Trophoblast cell (in vitro differentiated cells and primary cell): ENCODE results near the gene RHBG.

ENCODE experiments used
- DNase-seq, 2 donors: peaks; one replicate each; pipeline ENCODE4 v3.0.0-alpha.2; 2016
- H2AFZ ChIP-seq: 2 replicates; pipeline ENCODE4 v1.6.1; 2013; ENCODE audit warnings: low read length, moderate library complexity, mild to moderate bottlenecking; ENCODE audit not compliant: insufficient read depth, poor library complexity
- H2AK5ac ChIP-seq: 2 replicates; pipeline ENCODE4 v1.6.1; 2013; ENCODE audit warnings: mild to moderate bottlenecking, low read length
- H2BK120ac ChIP-seq: 2 replicates; pipeline ENCODE4 v1.6.1; 2013; ENCODE audit warnings: low read length, mild to moderate bottlenecking, moderate library complexity; ENCODE audit not compliant: insufficient read depth, poor library complexity
- H2BK12ac ChIP-seq: 2 replicates; pipeline ENCODE4 v1.6.1; 2013; ENCODE audit warnings: mild to moderate bottlenecking, low read length, moderate library complexity
- H2BK5ac ChIP-seq: 2 replicates; pipeline ENCODE4 v1.6.1; 2013; ENCODE audit warnings: low read length, low read depth, moderate library complexity, mild to moderate bottlenecking; ENCODE audit not compliant: poor library complexity
- H3K14ac ChIP-seq: 2 replicates; pipeline ENCODE4 v1.6.1; 2013; ENCODE audit warnings: mild to moderate bottlenecking, low read length
- H3K18ac ChIP-seq: 2 replicates; pipeline ENCODE4 v1.6.1; 2013; ENCODE audit warnings: mild to moderate bottlenecking, low read length
- H3K23ac ChIP-seq: 2 replicates; pipeline ENCODE4 v1.6.1; 2013; ENCODE audit warnings: low read length
- H3K27ac ChIP-seq: 2 replicates; pipeline ENCODE4 v1.5.1; 2013; ENCODE audit warnings: low read depth, mild to moderate bottlenecking, inconsistent platforms, low read length, moderate library complexity
- H3K27me3 ChIP-seq: 2 replicates; pipeline ENCODE4 v1.6.1; 2013; ENCODE audit warnings: inconsistent platforms, mild to moderate bottlenecking, low read length, moderate library complexity; ENCODE audit not compliant: insufficient read depth
- H3K36me3 ChIP-seq, 2 experiments: 1 replicate in 1 of 2; 2 replicates in 1 of 2; pipeline ENCODE4 v1.6.1; 2013; ENCODE audit warnings: low read length in 2 of 2, mild to moderate bottlenecking in 2 of 2, moderate library complexity in 1 of 2; ENCODE audit not compliant: insufficient read depth in 2 of 2, control insufficient read depth in 1 of 2
- H3K4ac ChIP-seq: 2 replicates; pipeline ENCODE4 v1.6.1; 2013; ENCODE audit warnings: low read depth, mild to moderate bottlenecking, low read length, moderate library complexity
- H3K4me1 ChIP-seq, 2 experiments: 1 replicate in 1 of 2; 2 replicates in 1 of 2; pipeline ENCODE4 v1.6.1; 2013; ENCODE audit warnings: low read length in 2 of 2, mild to moderate bottlenecking in 2 of 2, moderate library complexity in 1 of 2; ENCODE audit not compliant: insufficient read depth in 2 of 2, control insufficient read depth in 1 of 2
- H3K4me2 ChIP-seq: 2 replicates; pipeline ENCODE4 v1.6.1; 2013; ENCODE audit warnings: inconsistent platforms, mild to moderate bottlenecking, low read length, moderate library complexity
- H3K4me3 ChIP-seq: 2 replicates; pipeline ENCODE4 v1.5.1; 2013; ENCODE audit warnings: mild to moderate bottlenecking, low read depth, low read length, inconsistent platforms
- H3K79me1 ChIP-seq: one replicate; pipeline ENCODE4 v1.6.1; 2013; ENCODE audit warnings: low read length
- H3K79me2 ChIP-seq: 2 replicates; pipeline ENCODE4 v1.6.1; 2013; ENCODE audit warnings: low read length, mild to moderate bottlenecking; ENCODE audit not compliant: control insufficient read depth, insufficient read depth, poor library complexity
- H3K9ac ChIP-seq: 2 replicates; pipeline ENCODE4 v1.6.1; 2013; ENCODE audit warnings: mild to moderate bottlenecking, low read length
- H3K9me3 ChIP-seq: 2 replicates; pipeline ENCODE4 v1.6.1; 2013; ENCODE audit warnings: low read depth, mild to moderate bottlenecking, control low read depth, inconsistent platforms, low read length; ENCODE audit not compliant: insufficient read depth
- H4K12ac ChIP-seq: 2 replicates; pipeline ENCODE4 v1.6.1; 2013; ENCODE audit warnings: low read depth, mild to moderate bottlenecking, low read length, moderate library complexity
- H4K8ac ChIP-seq: 2 replicates; pipeline ENCODE4 v1.6.1; 2013; ENCODE audit warnings: low read depth, mild to moderate bottlenecking, low read length, moderate library complexity
- H4K91ac ChIP-seq: one replicate; pipeline ENCODE4 v1.6.1; 2013; ENCODE audit warnings: low read depth, mild to moderate bottlenecking, low read length, moderate library complexity
- WGBS: extraction: QIAGEN DNeasy Blood & Tissue Kit; methylation state at CpG from one replicate; pipeline ENCODE4 v1.1.7; 2013; ENCODE audit warnings: missing lambda C conversion rate; ENCODE audit not compliant: insufficient read length, insufficient coverage; ENCODE audit errors: extremely low coverage; 5-methylcytosine and 5-hydroxymethylcytosine counted together

Gene RHBG

DNA sequence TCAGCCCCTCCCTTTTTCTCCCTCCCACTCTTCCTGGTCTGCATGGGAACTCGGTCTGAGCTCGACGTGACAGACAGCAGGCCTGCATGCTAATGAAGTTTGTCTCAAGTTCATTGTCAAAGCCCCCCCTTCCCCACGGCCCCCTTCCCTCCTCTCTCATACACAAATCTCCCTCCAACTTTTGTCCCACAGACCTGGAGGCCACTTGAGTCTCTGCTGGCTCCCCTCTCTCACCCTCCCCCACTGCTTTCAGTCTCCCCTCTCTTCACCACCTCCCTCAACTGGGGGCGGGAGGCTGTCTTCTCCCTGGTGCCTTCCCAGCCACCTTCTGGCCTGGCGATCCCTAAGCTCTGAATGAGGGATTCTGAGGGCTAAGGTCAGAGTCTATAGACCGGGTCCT lies 61.3 kb downstream of the RHBG start:
- Histone ChIP-seq H2AK5ac (no peak overlapping the region), H3K4me2 (no peak overlapping the region), H3K27me3 (peaks cover 46% of the 10 kb centered on the region), H2BK120ac (no peak overlapping the region), H3K27ac (no peak overlapping the region), H3K9me3 (peaks cover 6% of the 10 kb centered on the region), H4K91ac (no peak overlapping the region), H3K4me3 (no peak overlapping the region), H3K9ac (no peak overlapping the region), H3K4me1 (peaks cover 6 to 11% of the 10 kb centered on the region in 2 experiments), H3K36me3 (no peaks in the 10 kb centered on the region), H3K79me2 (no peaks in the 10 kb centered on the region), H2BK5ac (no peak overlapping the region), H4K8ac (no peak overlapping the region), H4K12ac (no peak overlapping the region), H3K23ac (no peak overlapping the region), H2AFZ (no peak overlapping the region), H3K79me1 (no peaks in the 10 kb centered on the region), H2BK12ac (no peak overlapping the region), H3K18ac (no peak overlapping the region), H3K14ac (no peak overlapping the region), H3K4ac (no peak overlapping the region)
- no peak for DNase-seq
- WGBS = no CpG with 5 or more reads among the region's 7 CpGs

- Histone ChIP-seq H3K18ac (no peak overlapping the region), H4K12ac (no peak overlapping the region), H3K79me1 (no peaks in the 10 kb centered on the region), H3K9ac (no peak overlapping the region), H2AK5ac (no peak overlapping the region), H3K27me3 (peaks cover 52% of the 10 kb centered on the region), H3K4ac (no peak overlapping the region), H3K9me3 (peaks cover 6% of the 10 kb centered on the region), H2AFZ (no peak overlapping the region), H3K4me1 (peaks cover 6 to 14% of the 10 kb centered on the region in 2 experiments), H3K14ac (no peak overlapping the region), H2BK5ac (no peak overlapping the region), H2BK12ac (no peak overlapping the region), H2BK120ac (no peak overlapping the region), H3K79me2 (no peaks in the 10 kb centered on the region), H4K91ac (no peak overlapping the region), H4K8ac (no peak overlapping the region), H3K36me3 (no peaks in the 10 kb centered on the region), H3K23ac (no peak overlapping the region), H3K4me3 (no peak overlapping the region), H3K27ac (no peak overlapping the region), H3K4me2 (no peak overlapping the region)
- no peak for DNase-seq
- no CpG with 5 or more reads among the region's 3 CpGs for WGBS
These were observed 61.9 kb downstream of the RHBG start for GRCh38 chr1:156430866-156431265.

GRCh38 chr1:156431366-156431765 lies 62.4 kb downstream of the RHBG start:
- Histone ChIP-seq H3K27me3 (peaks cover 57% of the 10 kb centered on the region), H3K4me2 (no peak overlapping the region), H3K9ac (no peak overlapping the region), H3K79me2 (no peaks in the 10 kb centered on the region), H2BK5ac (no peak overlapping the region), H3K9me3 (peaks cover 4% of the 10 kb centered on the region), H3K4ac (no peak overlapping the region), H4K91ac (no peak overlapping the region), H3K14ac (no peak overlapping the region), H3K23ac (no peak overlapping the region), H2AK5ac (no peak overlapping the region), H2BK120ac (no peak overlapping the region), H3K27ac (no peak overlapping the region), H2AFZ (no peak overlapping the region), H3K4me1 (peaks cover 11 to 18% of the 10 kb centered on the region in 2 experiments), H3K18ac (no peak overlapping the region), H3K79me1 (no peaks in the 10 kb centered on the region), H3K4me3 (no peak overlapping the region), H3K36me3 (no peaks in the 10 kb centered on the region), H2BK12ac (no peak overlapping the region), H4K12ac (no peak overlapping the region), H4K8ac (no peak overlapping the region)
- no CpG with 5 or more reads among the region's 4 CpGs for WGBS
- no peak for DNase-seq

DNA sequence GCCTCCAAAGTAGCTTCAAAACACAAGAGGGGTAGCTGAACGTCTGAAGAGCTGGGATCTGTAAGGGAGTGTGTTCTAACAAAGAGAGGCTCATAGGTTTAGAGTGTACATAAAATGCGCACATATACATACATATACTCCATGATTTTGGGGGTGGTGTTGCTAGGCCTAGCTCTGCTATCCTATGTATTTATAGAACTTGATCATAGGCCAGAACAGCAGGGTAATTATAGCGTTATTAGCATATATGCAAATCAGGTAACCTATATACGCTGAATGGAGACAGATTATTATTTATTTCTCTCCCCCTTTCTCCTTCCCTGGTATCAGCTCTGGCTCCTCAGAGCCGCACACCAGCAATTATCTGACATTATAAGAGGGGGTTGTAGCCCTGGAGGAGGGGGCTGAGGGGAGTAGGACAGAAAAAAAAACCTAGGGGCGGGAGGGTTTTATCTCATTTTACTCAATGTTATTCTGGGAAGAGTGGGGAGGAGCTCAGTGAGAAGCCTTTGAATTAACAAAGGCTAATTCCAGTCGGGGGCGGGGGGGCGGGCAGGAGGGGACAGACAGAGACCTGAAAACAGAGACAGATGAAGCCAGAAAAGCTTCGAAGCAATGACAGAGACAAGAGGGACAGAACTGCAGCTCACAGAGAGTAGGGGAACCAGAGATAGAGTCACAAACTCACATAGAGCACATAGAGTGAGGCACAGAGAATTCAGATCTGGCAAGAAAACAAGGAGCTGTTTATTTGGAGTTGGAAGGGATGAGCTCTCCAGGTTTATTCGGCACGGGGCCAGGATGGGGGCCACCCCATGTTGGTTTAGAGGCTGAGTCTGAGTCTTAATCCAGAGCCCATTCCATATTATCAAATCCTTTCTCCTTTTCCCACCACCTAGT lies 63.0 kb downstream of the RHBG start:
- Histone ChIP-seq H3K4me3 (no peak overlapping the region), H3K4ac (no peak overlapping the region), H2AK5ac (no peak overlapping the region), H3K14ac (no peak overlapping the region), H3K4me2 (no peak overlapping the region), H3K27me3 (peaks cover 64% of the 10 kb centered on the region), H4K8ac (no peak overlapping the region), H3K18ac (no peak overlapping the region), H3K79me2 (no peaks in the 10 kb centered on the region), H4K91ac (no peak overlapping the region), H2BK120ac (no peak overlapping the region), H2BK12ac (no peak overlapping the region), H4K12ac (no peak overlapping the region), H2BK5ac (no peak overlapping the region), H3K9ac (no peak overlapping the region), H3K27ac (no peak overlapping the region), H2AFZ (no peak overlapping the region), H3K9me3 (peaks cover 4% of the 10 kb centered on the region), H3K23ac (no peak overlapping the region), H3K79me1 (no peaks in the 10 kb centered on the region), H3K4me1 (peaks cover 14 to 19% of the 10 kb centered on the region in 2 experiments), H3K36me3 (no peaks in the 10 kb centered on the region)
- WGBS = no CpG with 5 or more reads among the region's 12 CpGs
- no peak for DNase-seq
